GM20431 (cell line): ENCODE measurements around the gene IRF6.

Experiments
- in situ Hi-C: fragments of 300-500 bp; cut with MseI, MboI; formaldehyde crosslinking; loops from one replicate; pipeline ENCODE4 v1.15.0; 2020; ENCODE audit warnings: low sequenced_read_pairs; ENCODE audit not compliant: unreplicated experiment

IRF6 gene

GRCh38 chr1:209768354-209768774 lies 37.6 kb downstream of the IRF6 start:
- in situ Hi-C loops, result no loop called here

GRCh38 chr1:209767706-209768105 lies 38.2 kb downstream of the IRF6 start:
- in situ Hi-C loops, result no loop called here

GRCh38 chr1:209767096-209767495 lies 38.8 kb downstream of the IRF6 start:
- in situ Hi-C loops, result no loop called here

DNA sequence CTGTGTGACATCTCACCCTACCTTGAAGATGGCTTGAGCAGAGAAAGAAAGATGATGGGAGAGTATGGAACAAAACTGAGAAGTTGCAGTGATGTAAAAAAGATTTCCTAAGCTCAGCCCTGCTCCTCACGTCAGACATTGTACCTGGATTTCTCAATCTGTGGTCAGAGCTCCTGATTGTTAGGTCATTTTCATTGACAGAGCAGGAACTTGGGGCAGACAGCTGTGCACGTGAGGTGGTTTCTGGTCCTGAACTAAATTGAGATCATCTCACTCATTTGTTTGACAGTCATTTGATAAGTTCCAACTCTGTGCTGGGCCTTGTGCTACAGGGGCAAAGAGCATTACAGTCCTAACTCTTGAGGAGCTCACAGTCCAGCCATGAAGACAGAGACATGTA lies 39.9 kb downstream of the IRF6 start:
- in situ Hi-C loops, result no loop called here

GRCh38 chr1:209761011-209761635 lies 44.8 kb downstream of the IRF6 start:
- in situ Hi-C loops, result no loop called here

DNA sequence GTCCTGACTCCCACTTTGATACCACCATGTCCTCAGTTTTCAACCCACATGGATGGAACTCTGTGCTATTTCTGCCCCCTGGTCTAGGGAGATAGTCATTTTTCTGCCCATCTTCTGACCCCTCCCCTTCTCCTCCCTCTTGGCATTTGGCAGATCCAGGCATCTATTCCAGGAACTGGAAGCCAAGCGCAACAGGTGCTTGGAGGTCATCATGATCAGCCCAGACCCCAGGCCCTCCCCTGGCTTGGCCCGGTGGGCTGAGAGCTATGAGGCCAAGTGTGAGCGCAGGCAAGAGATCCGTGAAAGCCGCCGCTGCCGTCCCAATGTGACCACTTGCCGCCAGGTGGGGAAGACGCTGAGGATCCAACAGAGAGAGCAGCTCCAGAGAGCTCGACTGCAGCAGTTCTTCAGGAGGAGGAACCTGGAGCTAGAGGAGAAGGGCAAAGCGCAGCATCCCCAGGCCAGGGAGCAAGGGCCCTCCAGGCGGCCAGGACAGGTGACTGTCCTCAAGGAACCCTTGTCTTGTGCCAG lies 46.0 kb downstream of the IRF6 start:
- in situ Hi-C loops, result no loop called here

DNA sequence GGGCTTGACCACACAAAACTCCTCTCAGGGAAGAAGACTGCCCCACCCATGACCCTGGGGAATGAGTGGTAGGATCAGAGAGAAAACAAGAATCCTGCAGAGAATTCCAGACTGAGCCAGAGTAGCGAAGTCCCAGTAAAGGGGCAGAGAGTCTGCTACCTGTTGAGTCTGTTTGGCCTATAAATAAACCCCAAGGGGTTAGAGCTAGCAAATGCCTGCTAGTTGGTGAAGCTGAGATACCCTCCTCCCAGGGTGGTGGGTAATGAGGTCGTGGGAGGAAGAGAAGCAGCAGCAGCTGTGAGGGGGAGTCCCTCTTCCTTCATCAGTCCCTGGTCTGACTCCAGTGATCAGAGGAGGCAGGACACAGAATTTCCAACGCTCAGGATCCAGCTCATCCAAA lies 47.5 kb downstream of the IRF6 start:
- in situ Hi-C loops, result no loop called here

- in situ Hi-C loops, result no loop called here
Measured at GRCh38 chr1:209756615-209757445, 49.1 kb downstream of the IRF6 start.

DNA sequence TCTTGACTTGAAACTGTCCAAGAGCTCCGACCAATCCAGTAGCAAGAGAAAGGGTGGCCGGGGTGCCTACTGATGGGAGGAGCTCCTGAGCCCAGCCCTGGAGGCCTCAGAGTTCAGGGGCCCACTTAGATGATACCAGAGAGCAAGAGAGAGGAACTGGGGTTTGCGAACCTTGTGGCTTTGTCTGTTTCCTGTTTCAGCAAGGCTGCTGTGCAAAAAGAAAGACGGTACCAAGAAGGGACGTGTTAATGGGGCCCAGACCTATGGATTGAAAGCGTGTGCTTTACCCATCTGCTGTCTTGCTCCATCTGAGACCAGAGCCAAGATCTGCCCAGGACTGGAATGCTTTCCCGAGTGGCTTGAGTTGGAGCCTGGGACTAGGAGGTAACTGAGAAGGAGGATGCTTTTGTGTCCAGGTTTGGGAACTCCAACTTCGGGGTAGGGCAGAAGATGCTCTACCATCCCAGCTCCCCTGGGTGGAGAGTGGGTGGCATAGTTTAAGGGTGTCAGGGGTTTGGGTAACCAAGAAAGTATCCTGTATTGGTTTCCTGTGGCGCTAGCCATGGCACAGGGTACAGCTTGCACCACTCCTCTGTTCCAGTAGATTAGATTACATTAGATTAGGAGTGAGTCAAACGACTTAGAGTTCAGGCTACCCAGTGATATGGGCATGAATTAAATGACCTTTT lies 49.9 kb downstream of the IRF6 start, which contains the start of gene TRAF3IP3:
Gene TRAF3IP3 (plus strand): TSS at position 128 of the 689 bp plus-strand sequence. CDS start 3,987 bp downstream, outside the sequence.
- in situ Hi-C loops, result no loop called here

DNA sequence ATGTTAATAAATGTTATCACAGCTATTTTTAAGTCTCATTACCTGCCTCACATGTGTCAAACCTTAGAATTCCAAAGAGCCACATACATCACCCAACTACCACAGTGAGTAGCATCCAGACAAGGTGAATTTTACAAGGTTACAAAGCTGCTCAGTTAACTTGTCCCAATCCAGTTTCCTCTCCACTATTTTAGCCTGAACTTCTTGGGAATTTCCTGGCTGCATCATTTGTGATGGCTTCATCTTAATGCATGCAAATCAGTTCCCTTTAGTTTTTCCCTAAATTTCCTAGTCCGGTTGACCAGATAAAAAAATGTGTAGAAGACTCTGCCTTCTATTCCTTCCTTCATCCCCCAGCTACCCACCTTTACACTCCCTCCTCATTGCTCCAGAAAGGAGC lies 50.7 kb downstream of the IRF6 start:
- in situ Hi-C loops, result no loop called here

DNA sequence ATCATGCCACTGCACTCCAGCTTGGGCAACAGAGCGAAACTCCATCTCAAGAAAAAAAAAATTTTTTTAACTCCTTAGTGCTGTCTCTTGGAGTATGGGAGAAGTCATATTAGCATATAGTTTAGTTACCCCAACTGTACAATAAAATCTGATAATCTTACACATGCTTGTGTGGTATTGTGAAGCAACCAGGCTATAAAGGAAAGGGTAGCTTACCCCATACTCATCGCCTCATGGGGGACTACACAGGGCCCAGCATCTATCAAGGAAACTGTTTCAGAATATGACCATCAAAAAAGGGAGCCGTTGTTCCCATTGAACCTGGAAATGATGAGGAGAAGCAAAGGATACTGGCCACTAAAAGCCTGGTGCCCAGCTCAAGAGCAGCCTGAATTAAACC lies 53.1 kb downstream of the IRF6 start:
- in situ Hi-C loops, result no loop called here

- in situ Hi-C loops, result no loop called here
Measured at GRCh38 chr1:209751627-209752231, 54.2 kb downstream of the IRF6 start.

GRCh38 chr1:209749670-209750323 lies 56.1 kb downstream of the IRF6 start:
- in situ Hi-C loops, result no loop called here

DNA sequence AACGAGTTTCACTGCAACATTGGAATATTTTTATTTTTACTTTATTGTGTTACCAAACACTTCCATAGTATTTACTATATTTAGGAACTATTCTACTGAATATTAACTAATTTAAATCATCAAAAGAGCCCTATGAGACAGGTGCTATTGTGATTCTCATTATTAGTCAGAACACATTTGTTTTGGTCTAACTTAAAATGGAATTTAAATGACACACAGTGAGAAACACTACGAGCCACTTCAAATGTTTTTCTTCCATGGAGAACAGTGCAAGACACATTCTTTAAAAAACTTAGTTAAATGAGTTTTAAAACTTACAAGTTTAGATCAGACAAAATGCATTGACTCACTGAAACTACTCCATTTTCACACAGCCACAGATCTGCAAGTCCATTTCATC lies 56.7 kb downstream of the IRF6 start:
- in situ Hi-C loops, result no loop called here

DNA sequence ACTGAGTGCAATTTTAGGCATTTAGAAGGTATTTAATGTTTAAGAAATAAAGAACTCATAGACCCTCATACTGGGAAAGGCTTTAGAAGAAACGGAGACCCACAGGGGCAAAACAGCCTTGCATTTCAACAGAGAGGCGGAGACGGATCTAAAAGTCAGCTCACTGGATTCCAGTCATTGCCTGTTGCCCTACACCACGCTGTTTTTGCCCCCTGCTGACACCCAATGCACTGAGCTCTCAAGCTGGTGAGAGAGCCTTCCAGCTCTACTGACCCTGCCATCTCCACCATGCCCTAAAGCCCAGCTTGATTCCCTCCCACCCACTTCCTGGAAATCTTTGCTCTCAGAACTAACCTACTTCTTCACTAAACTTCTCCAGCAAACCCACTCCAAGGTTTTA lies 57.3 kb downstream of the IRF6 start:
- in situ Hi-C loops, result no loop called here

DNA sequence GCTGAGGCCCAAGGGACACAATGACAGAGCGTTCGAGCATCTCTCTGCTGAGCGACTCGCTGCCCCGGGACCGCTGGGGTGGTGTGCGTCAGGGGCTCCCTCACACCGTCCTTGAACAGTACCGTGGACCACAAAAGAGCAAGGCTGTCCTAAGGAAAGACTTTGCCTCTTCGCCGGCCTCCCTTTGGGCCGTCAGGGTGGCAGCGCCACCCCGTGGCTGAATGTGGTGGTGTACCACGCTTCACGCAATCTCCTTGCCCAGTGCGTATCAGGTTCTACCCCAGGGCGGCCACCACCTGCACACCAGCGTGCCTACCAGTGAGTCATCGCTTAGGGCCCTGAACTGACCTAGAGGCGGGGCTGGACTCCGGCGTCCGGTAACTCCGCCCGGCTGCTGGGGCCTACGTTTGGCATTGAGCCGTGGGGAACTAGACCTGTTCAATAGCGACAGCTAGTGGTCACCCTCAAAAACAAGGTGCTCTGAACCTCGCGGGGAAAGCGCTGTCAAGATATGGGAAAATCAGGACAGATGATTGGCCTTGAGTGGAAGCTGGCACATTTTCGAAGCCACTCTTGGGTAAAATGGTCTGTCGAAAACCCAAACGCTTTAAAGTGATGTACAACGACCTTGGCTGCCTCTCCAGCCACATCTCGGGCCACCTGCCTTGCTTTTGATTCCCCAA lies 58.2 kb downstream of the IRF6 start:
- in situ Hi-C loops, result no loop called here

- in situ Hi-C loops, result no loop called here
Measured at GRCh38 chr1:209746451-209747165, 59.3 kb downstream of the IRF6 start.

DNA sequence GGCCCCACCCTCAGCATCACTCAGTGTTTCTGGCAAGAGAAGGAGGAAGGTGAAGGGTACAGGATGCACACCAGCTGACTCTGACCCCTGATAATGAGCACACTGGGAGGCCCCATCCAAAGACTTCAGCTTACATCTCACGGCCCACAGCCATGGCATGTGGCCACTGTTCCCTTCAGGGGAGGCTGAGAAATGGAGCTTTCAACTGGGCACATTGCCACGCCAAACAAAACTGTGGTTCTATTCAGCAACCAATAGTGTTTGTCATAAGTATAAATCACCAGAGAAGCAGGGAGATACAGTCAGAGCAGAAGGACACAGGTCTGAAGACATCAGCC lies 62.8 kb downstream of the IRF6 start:
- in situ Hi-C loops, result no loop called here
